GM23248 (cell line): ENCODE measurements around the gene IGLON5.

Source experiments
- EZH2 ChIP-seq: fragments of 200-600 bp; sonication (generic); IDR thresholded peaks from 2 replicates; pipeline ENCODE4 v1.6.1; 2018; ENCODE audit warnings: antibody characterized with exemption, mild to moderate bottlenecking; ENCODE audit not compliant: insufficient read depth, poor library complexity, severe bottlenecking
- EZH2phosphoT487 ChIP-seq: fragments of 200-600 bp; sonication (generic); IDR thresholded peaks from 2 replicates; pipeline ENCODE4 v1.6.1; 2018; ENCODE audit warnings: antibody characterized with exemption, moderate library complexity, mild to moderate bottlenecking, low read depth; ENCODE audit not compliant: insufficient read depth

- no peak for TF ChIP-seq EZH2
- no peak for TF ChIP-seq EZH2phosphoT487
Measured at GRCh38 chr19:51357952-51358351, 46.5 kb downstream of the IGLON5 start.
